ENCODE data around the gene AIMP1. TPM values are rescaled to one million over a fixed set of nuclear protein-coding genes. Genes with fewer than 3 reads are reported as not detected.
A peak's percentile ranks its signal among the peaks of the same experiment; 100 is the strongest.

Gene AIMP1
- total RNA-seq, 2 donors from 2014 or later, result 46.0 to 58.9 TPM

GRCh38 chr4:106312997-106313522, 3.3 kb upstream of the AIMP1 start:
- Histone ChIP-seq H3K4me3 (ENCODE audit: low read length) (no peak overlapping the region), H3K4me1 (ENCODE audit: control insufficient read depth, insufficient read depth, low read length) (no peaks in the 10 kb centered on the region), H3K36me3 (ENCODE audit: control insufficient read depth, insufficient read depth, low read length) (peaks cover 5% of the 10 kb centered on the region), H3K27ac (ENCODE audit: low read depth, low read length) (no peak overlapping the region), H3K27me3 (ENCODE audit: control insufficient read depth, insufficient read depth, low read length, poor library complexity, severe bottlenecking) (no peaks in the 10 kb centered on the region), H3K9me3 (ENCODE audit: control insufficient read depth, low read length) (no peaks in the 10 kb centered on the region), H3K9ac (ENCODE audit: extremely low read depth, low read length, poor library complexity, severe bottlenecking) (no peak overlapping the region)
- no peak for DNase-seq
- H3K27me3 Mint-ChIP-seq (ENCODE audit: insufficient read depth), result no peaks in the 10 kb centered on the region
- H3K9me3 Mint-ChIP-seq, result no peaks in the 10 kb centered on the region
- H3K27ac Mint-ChIP-seq, result no peak overlapping the region
- 93 to 100% methylated on average over 1 to 3 of the region's 3 CpGs for WGBS, 2 experiments (ENCODE audit: insufficient coverage in 1 of 2, insufficient read length in 1 of 2)
- TF ChIP-seq, protein P1, sequence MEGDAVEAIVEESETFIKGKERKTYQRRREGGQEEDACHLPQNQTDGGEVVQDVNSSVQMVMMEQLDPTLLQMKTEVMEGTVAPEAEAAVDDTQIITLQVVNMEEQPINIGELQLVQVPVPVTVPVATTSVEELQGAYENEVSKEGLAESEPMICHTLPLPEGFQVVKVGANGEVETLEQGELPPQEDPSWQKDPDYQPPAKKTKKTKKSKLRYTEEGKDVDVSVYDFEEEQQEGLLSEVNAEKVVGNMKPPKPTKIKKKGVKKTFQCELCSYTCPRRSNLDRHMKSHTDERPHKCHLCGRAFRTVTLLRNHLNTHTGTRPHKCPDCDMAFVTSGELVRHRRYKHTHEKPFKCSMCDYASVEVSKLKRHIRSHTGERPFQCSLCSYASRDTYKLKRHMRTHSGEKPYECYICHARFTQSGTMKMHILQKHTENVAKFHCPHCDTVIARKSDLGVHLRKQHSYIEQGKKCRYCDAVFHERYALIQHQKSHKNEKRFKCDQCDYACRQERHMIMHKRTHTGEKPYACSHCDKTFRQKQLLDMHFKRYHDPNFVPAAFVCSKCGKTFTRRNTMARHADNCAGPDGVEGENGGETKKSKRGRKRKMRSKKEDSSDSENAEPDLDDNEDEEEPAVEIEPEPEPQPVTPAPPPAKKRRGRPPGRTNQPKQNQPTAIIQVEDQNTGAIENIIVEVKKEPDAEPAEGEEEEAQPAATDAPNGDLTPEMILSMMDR (conservative IDR thresholded peaks at IDR 0.05), result no peak
- H3K4me1 Mint-ChIP-seq, result peaks cover 16% of the 10 kb centered on the region
- H3K4me3 Mint-ChIP-seq, result no peak overlapping the region
- peaks cover 6% of the 10 kb centered on the region for H3K36me3 Mint-ChIP-seq (ENCODE audit: low read depth)

- DNase-seq, result no peak
- Histone ChIP-seq H3K27ac (ENCODE audit: low read depth, low read length) (no peak overlapping the region), H3K4me1 (ENCODE audit: control insufficient read depth, insufficient read depth, low read length) (no peaks in the 10 kb centered on the region), H3K9me3 (ENCODE audit: control insufficient read depth, low read length) (no peaks in the 10 kb centered on the region), H3K36me3 (ENCODE audit: control insufficient read depth, insufficient read depth, low read length) (peaks cover 4% of the 10 kb centered on the region), H3K9ac (ENCODE audit: extremely low read depth, low read length, poor library complexity, severe bottlenecking) (peak overlapping the region; percentile 97), H3K4me3 (ENCODE audit: low read length) (peak overlapping the region; percentile 96), H3K27me3 (ENCODE audit: control insufficient read depth, insufficient read depth, low read length, poor library complexity, severe bottlenecking) (no peaks in the 10 kb centered on the region)
- Mint-ChIP-seq H3K27ac (peak overlapping the region; percentile 15), H3K4me1 (peaks cover 16% of the 10 kb centered on the region), H3K36me3 (ENCODE audit: low read depth) (peaks cover 5% of the 10 kb centered on the region), H3K4me3 (no peak overlapping the region), H3K9me3 (peaks cover 2% of the 10 kb centered on the region), H3K27me3 (ENCODE audit: insufficient read depth) (no peaks in the 10 kb centered on the region)
- 57 to 80% methylated on average over 2 to 6 of the region's 6 CpGs for WGBS, 2 experiments (ENCODE audit: insufficient coverage in 1 of 2, insufficient read length in 1 of 2)
- TF ChIP-seq, protein P1 (conservative IDR thresholded peaks at IDR 0.05), result no peak
These were observed 1.4 kb upstream of the AIMP1 start for GRCh38 chr4:106314960-106315359.

DNA sequence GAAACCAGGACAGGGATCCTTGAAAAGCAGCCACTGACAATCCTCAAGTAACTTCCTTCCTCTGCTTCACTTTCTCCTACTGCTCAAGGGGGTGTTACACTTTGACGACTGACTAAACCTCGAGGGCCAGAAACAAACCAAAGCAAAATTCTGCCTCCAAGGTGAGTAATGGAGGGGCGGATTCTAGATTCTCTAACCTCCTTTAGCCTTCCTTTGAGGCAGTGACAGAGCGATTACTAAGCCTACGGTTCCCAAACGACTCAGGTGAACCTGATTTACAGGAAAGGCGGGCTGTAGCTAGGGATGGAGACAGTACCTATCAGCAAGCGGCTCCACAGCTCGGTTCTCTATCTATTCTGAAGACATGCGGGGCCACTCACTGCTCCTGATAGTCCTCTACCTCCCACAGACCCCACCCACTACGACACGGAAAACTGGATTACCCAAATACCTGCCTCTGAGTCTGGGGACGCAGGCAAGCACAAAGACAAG, 828 bp upstream of the AIMP1 start:
- peaks cover 7% of the 10 kb centered on the region for H3K9me3 Mint-ChIP-seq
- H3K27me3 Mint-ChIP-seq (ENCODE audit: insufficient read depth), result no peaks in the 10 kb centered on the region

More for the DNA sequence above, 828 bp upstream of the AIMP1 start:
- H3K4me3 Mint-ChIP-seq, result no peak overlapping the region
- peaks cover 7% of the 10 kb centered on the region for H3K36me3 ChIP-seq (ENCODE audit: control insufficient read depth, insufficient read depth, low read length)
- H3K27me3 ChIP-seq (ENCODE audit: control insufficient read depth, insufficient read depth, low read length, poor library complexity, severe bottlenecking), result no peaks in the 10 kb centered on the region
- H3K4me1 ChIP-seq (ENCODE audit: control insufficient read depth, insufficient read depth, low read length), result no peaks in the 10 kb centered on the region
- peak overlapping the region; percentile 97 for H3K27ac ChIP-seq (ENCODE audit: low read depth, low read length)
- TF ChIP-seq, protein P1 (conservative IDR thresholded peaks at IDR 0.05), result no peak
- H3K4me3 ChIP-seq (ENCODE audit: low read length), result peak overlapping the region; percentile 96
- peaks cover 11% of the 10 kb centered on the region for H3K36me3 Mint-ChIP-seq (ENCODE audit: low read depth)
- peak overlapping the region; percentile 97 for H3K9ac ChIP-seq (ENCODE audit: extremely low read depth, low read length, poor library complexity, severe bottlenecking)
- peaks cover 4% of the 10 kb centered on the region for H3K9me3 ChIP-seq (ENCODE audit: control insufficient read depth, low read length)
- no peak for DNase-seq
- WGBS, 2 experiments (ENCODE audit: insufficient coverage in 1 of 2, insufficient read length in 1 of 2), result 0% methylated on average over 3 to 13 of the region's 13 CpGs
- H3K4me1 Mint-ChIP-seq, result peaks cover 12% of the 10 kb centered on the region
- H3K27ac Mint-ChIP-seq, result no peak overlapping the region

Data from endodermal cell (in vitro differentiated cells).